GM12878 (cell line): ENCODE measurements around the gene INHBE. TPM values are rescaled to one million over a fixed set of nuclear protein-coding genes. Genes with fewer than 3 reads are reported as not detected.
A peak's percentile ranks its signal among the peaks of the same experiment; 100 is the strongest.

Experiments
- ATAC-seq: fragments of 200-7000 bp; cut with Tn5 transposase; 3 replicates; pipeline ENCODE4 v1.9.1; 2020; ENCODE audit warnings: mild to moderate bottlenecking, moderate library complexity
- BruUV-seq: library from RNA; stranded (reverse); fragments of 400-500 nt; replicated peaks from 2 replicates; lab custom pipeline; 2021; lab: Mats Ljungman, UMichigan
- CTCF ChIA-PET: fragments of 300-600 bp; sonication (Branson Sonifier 250); formaldehyde crosslinking; extraction: SDS; loops from one replicate; lab custom pipeline; 2021; ENCODE audit warnings: inconsistent platforms; lab: Yijun Ruan, JAX
- POLR2A ChIA-PET: fragments of 350-600 bp; formaldehyde crosslinking; extraction: SDS; loops from one replicate; lab custom pipeline; 2021; ENCODE audit warnings: inconsistent platforms; lab: Charles Lee
- RAD21 ChIA-PET: fragments of 300-600 bp; sonication (Branson Sonifier 250); formaldehyde crosslinking; loops from one replicate; lab custom pipeline; 2023; ENCODE audit warnings: antibody characterized with exemption; ENCODE audit not compliant: unreplicated experiment; lab: Charles Lee
- SMC1A ChIA-PET: fragments of 300-600 bp; sonication (Branson Sonifier 250); formaldehyde crosslinking; loops from one replicate; lab custom pipeline; 2023; ENCODE audit not compliant: unreplicated experiment, uncharacterized antibody; lab: Charles Lee
- DNase-seq: peaks from one replicate; pipeline ENCODE4 v3.0.0-alpha.2; 2011; ENCODE audit warnings: low read depth, low spot score
- FAIRE-seq: peaks from 3 replicates; lab custom pipeline; 2011; peaks lifted over from hg19 to GRCh38; lab: Jason Lieb, UNC
- H2AFZ ChIP-seq: 2 replicates; pipeline ENCODE4 v1.6.0; 2011; ENCODE audit warnings: low read depth, low read length, control low read depth; ENCODE audit not compliant: control insufficient read depth
- H3K27ac ChIP-seq: 2 replicates; pipeline ENCODE4 v1.5.1; 2011; ENCODE audit warnings: control low read depth; ENCODE audit not compliant: control insufficient read depth, insufficient read depth
- H3K27me3 ChIP-seq, 2 experiments: replicated peaks in 1 of 2; 2 replicates each; pipeline versions ENCODE4 v1.6.0 to v1.6.1; 2011; ENCODE audit warnings: low read length in 1 of 2; ENCODE audit not compliant: control insufficient read depth in 2 of 2, insufficient read depth in 2 of 2
- H3K36me3 ChIP-seq, 2 experiments: 2 replicates each; pipeline ENCODE4 v1.5.1; 2011; ENCODE audit warnings: low read length in 1 of 2; ENCODE audit not compliant: control insufficient read depth in 2 of 2, insufficient read depth in 2 of 2
- H3K4me1 ChIP-seq: 2 replicates; pipeline ENCODE4 v1.6.1; 2011; ENCODE audit warnings: mild to moderate bottlenecking, low read length, moderate library complexity, mixed read lengths; ENCODE audit not compliant: control insufficient read depth, insufficient read depth
- H3K4me2 ChIP-seq: 2 replicates; pipeline ENCODE4 v1.6.0; 2011; ENCODE audit warnings: control low read depth; ENCODE audit not compliant: control insufficient read depth, insufficient read depth
- H3K4me3 ChIP-seq: fragments of 200-600 bp; sonication (generic); 2 replicates; pipeline ENCODE4 v1.5.1; 2016
- H3K79me2 ChIP-seq: 2 replicates; pipeline ENCODE4 v1.6.0; 2011; ENCODE audit warnings: low read length; ENCODE audit not compliant: control insufficient read depth, insufficient read depth
- H3K9ac ChIP-seq: 2 replicates; pipeline ENCODE4 v1.8.0; 2011; ENCODE audit warnings: low read length, control low read depth, mixed read lengths; ENCODE audit not compliant: control insufficient read depth, insufficient read depth
- H3K9me3 ChIP-seq: replicated peaks from 3 replicates; pipeline ENCODE4 v1.5.1; 2011; ENCODE audit warnings: mild to moderate bottlenecking, low read length; ENCODE audit not compliant: control insufficient read depth, insufficient read depth
- H4K20me1 ChIP-seq: 2 replicates; pipeline ENCODE4 v1.6.0; 2011; ENCODE audit not compliant: control insufficient read depth, insufficient read depth
- CEBPB ChIP-seq, 2 experiments: fragments of 150-350 bp in 1 of 2; IDR thresholded peaks; 2 replicates each; pipeline ENCODE4 v1.6.1; 2012 to 2014; ENCODE audit warnings: low read depth in 2 of 2, low read length in 2 of 2, borderline replicate concordance in 1 of 2, inconsistent platforms in 1 of 2
- CHD1 ChIP-seq: IDR thresholded peaks from 2 replicates; pipeline ENCODE4 v1.6.1; 2012; ENCODE audit warnings: low read depth, low read length, improper control_type of control experiment
- MYB ChIP-seq: fragments of 150-350 bp; IDR thresholded peaks from 2 replicates; pipeline ENCODE4 v1.6.1; 2014; ENCODE audit warnings: mild to moderate bottlenecking, low read depth, low read length, borderline replicate concordance
- SMARCA5 ChIP-seq: fragments of 450-650 bp; IDR thresholded peaks from 2 replicates; pipeline ENCODE4 v1.6.1; 2017; ENCODE audit warnings: mild to moderate bottlenecking
- TAF1 ChIP-seq: IDR thresholded peaks from 2 replicates; pipeline ENCODE4 v1.6.1; 2011; ENCODE audit warnings: mild to moderate bottlenecking, low read depth, low read length, borderline replicate concordance
- YY1 ChIP-seq: IDR thresholded peaks from 2 replicates; pipeline ENCODE4 v1.6.1; 2011; ENCODE audit warnings: low read depth, mild to moderate bottlenecking, low read length
- WGBS: methylation state at CpG from one replicate; pipeline ENCODE4 v1.1.6; 2016; ENCODE audit warnings: low lambda C conversion rate; ENCODE audit not compliant: insufficient replicate concordance, insufficient coverage; ENCODE audit errors: missing lambda C conversion rate; 5-methylcytosine and 5-hydroxymethylcytosine counted together
- in situ Hi-C: fragments of 300-500 bp; cut with MboI; formaldehyde crosslinking; loops from 9 replicates; pipeline ENCODE4 v1.14.3; 2018; ENCODE audit warnings: mixed read lengths
- intact Hi-C: fragments of 100-400 bp; cut with micrococcal nuclease; formaldehyde crosslinking; loops from one replicate; pipeline ENCODE4 v1.14.2; 2022; ENCODE audit not compliant: unreplicated experiment
- polyA plus RNA-seq, 11 experiments: library from polyadenylated mRNA; depleted of rRNA in 4 of 11; unstranded in 6 of 11; stranded (reverse) in 5 of 11; fragments of >200 nt; fragmentation: Nextera tagmentation in 4 of 11; fragmentation: Illumina TruSeq in 1 of 11; extraction: Ambion mirVana in 4 of 11; extraction: Trizol in 1 of 11; gene quantifications; 1 replicate in 1 of 11; 2 replicates in 10 of 11; pipeline versions ENCODE4 v1.2.1 to v1.2.3, GENCODE V29; 2011 to 2016; ENCODE audit warnings: inconsistent platforms in 2 of 11, missing spikeins in 2 of 11, low read depth in 1 of 11
- total RNA-seq, 4 experiments: library from RNA; depleted of rRNA in 3 of 4; stranded (reverse); fragments of >200 nt in 3 of 4; fragmentation: Illumina TruSeq in 1 of 4; extraction: Trizol in 1 of 4; gene quantifications; 2 replicates each; pipeline versions ENCODE4 v1.2.1 to v1.2.3, GENCODE V29; 2013 to 2021
- TF ChIP-seq, protein P1 (sequence below): fragments of 450-650 bp; IDR thresholded peaks from 2 replicates; pipeline ENCODE4 v1.6.1; 2016; ENCODE audit warnings: mild to moderate bottlenecking
- TF ChIP-seq, protein P2 (sequence below): fragments of 450-650 bp; IDR thresholded peaks from 2 replicates; pipeline ENCODE4 v1.6.1; 2018; ENCODE audit warnings: borderline replicate concordance, mild to moderate bottlenecking; ENCODE audit not compliant: partially characterized antibody
- TF ChIP-seq, protein P3 (sequence below), 3 experiments: IDR thresholded peaks in 2 of 3; conservative IDR thresholded peaks in 1 of 3; 2 replicates each; pipeline ENCODE4 v1.5.1; 2011; ENCODE audit warnings: low read depth in 3 of 3, low read length in 3 of 3, mild to moderate bottlenecking in 3 of 3, control low read depth in 2 of 3, moderate library complexity in 2 of 3, inconsistent platforms in 1 of 3, mixed read lengths in 1 of 3; ENCODE audit not compliant: control insufficient read depth in 2 of 3, insufficient read depth in 1 of 3; ENCODE audit errors: extremely low read depth in 1 of 3
- TF ChIP-seq, protein P4 (sequence below): IDR thresholded peaks from 2 replicates; pipeline ENCODE4 v1.6.1; 2012; ENCODE audit warnings: improper control_type of control experiment, low read depth, low read length; ENCODE audit not compliant: insufficient replicate concordance

Gene INHBE
- total and polyA plus RNA-seq, 10 of the 15 experiments (the other 5 are each of a cell fraction or from before 2014, with no cell fraction given) = 0.09 to 2.5 (median 0.37) TPM

DNA sequence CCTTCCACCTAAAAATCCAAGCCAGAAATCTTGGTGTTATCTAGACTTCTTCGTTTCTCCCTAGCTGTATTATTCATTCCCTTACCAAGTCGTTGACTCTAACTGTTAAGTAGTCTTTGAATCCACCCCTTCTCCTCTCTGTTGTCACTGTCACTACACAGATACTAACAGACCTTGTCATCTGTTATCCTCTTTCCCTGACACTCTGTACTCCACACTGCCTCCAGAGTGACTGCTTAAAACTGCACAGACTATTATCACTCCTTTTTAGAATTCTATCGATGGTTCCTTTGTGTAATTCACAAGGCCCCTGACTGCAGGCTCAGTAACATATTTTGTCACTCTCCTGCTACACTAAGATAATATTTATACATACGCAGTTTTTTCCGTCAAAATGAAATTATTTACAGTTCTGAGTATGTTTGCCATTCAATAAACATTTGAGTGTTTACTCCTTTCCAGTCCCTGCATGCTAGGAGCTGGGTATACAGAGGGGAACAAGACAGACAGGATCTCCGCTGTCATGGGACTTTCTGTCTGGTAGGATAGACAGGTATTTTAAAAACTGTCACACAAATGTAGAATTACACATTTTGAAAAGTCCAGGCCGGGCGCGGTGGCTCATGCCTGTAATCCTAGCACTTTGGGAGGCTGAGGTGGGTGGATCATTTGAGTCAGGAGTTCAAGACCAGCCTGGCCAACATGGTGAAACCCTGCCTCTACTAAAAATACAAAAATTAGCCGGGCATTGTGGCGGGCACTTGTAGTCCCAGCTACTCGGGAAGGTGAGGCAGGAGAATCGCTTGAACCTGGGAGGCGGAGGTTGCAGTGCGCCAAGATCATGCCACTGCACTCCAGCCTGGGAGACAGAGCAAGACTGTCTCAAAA is 36.5 kb downstream of the INHBE start:
- no peak overlapping the region for H3K27ac ChIP-seq
- no peak overlapping the region for H3K4me3 ChIP-seq
- BruUV-seq = TSS peak; percentile 22
- FAIRE-seq = no peak
- ChIA-PET SMC1A (interaction anchor here (1.1 to 1.2 kb wide), 3 partner anchors 11 to 223 kb away, joined by 3 read pairs; no protein-coding TSS in a partner anchor), RAD21 (no interaction called here), POLR2A (interaction anchor here (0.6 to 0.8 kb wide), 3 partner anchors 27 to 766 kb away, joined by 4 to 6 read pairs (median 5); no protein-coding TSS in a partner anchor), CTCF (no interaction called here)
- 91% methylated on average over 15 of the region's 15 CpGs for WGBS
- peaks cover 17% of the 10 kb centered on the region for H3K79me2 ChIP-seq
- intact Hi-C loops = no loop called here
- no peaks in the 10 kb centered on the region for H3K27me3 ChIP-seq
- no peak overlapping the region for H3K4me2 ChIP-seq
- no peak overlapping the region for H2AFZ ChIP-seq
- in situ Hi-C loops = no loop called here
- H3K9ac ChIP-seq = no peak overlapping the region
- H3K9me3 ChIP-seq = no peaks in the 10 kb centered on the region
- H3K36me3 ChIP-seq = peaks cover 6 to 19% of the 10 kb centered on the region in 2 experiments
- peaks cover 6% of the 10 kb centered on the region for H3K4me1 ChIP-seq
- ATAC-seq = peak; percentile 44
- no peak for DNase-seq
- H4K20me1 ChIP-seq = no peaks in the 10 kb centered on the region
- TF ChIP-seq MYB (no peak), SMARCA5 (no peak), TAF1 (no peak), CEBPB (IDR thresholded peaks at IDR 0.05; ENCODE audit: borderline replicate concordance in 1 of 2, low read depth in 2 of 2, low read length in 2 of 2) (no peak), CHD1 (no peak), YY1 (no peak)
- TF ChIP-seq, protein P1, sequence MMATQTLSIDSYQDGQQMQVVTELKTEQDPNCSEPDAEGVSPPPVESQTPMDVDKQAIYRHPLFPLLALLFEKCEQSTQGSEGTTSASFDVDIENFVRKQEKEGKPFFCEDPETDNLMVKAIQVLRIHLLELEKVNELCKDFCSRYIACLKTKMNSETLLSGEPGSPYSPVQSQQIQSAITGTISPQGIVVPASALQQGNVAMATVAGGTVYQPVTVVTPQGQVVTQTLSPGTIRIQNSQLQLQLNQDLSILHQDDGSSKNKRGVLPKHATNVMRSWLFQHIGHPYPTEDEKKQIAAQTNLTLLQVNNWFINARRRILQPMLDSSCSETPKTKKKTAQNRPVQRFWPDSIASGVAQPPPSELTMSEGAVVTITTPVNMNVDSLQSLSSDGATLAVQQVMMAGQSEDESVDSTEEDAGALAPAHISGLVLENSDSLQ = peak; percentile 66
- TF ChIP-seq, protein P2, sequence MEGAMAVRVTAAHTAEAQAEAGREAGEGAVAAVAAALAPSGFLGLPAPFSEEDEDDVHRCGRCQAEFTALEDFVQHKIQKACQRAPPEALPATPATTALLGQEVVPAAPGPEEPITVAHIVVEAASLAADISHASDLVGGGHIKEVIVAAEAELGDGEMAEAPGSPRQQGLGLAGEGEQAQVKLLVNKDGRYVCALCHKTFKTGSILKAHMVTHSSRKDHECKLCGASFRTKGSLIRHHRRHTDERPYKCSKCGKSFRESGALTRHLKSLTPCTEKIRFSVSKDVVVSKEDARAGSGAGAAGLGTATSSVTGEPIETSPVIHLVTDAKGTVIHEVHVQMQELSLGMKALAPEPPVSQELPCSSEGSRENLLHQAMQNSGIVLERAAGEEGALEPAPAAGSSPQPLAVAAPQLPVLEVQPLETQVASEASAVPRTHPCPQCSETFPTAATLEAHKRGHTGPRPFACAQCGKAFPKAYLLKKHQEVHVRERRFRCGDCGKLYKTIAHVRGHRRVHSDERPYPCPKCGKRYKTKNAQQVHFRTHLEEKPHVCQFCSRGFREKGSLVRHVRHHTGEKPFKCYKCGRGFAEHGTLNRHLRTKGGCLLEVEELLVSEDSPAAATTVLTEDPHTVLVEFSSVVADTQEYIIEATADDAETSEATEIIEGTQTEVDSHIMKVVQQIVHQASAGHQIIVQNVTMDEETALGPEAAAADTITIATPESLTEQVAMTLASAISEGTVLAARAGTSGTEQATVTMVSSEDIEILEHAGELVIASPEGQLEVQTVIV = no peak
- TF ChIP-seq, protein P3, sequence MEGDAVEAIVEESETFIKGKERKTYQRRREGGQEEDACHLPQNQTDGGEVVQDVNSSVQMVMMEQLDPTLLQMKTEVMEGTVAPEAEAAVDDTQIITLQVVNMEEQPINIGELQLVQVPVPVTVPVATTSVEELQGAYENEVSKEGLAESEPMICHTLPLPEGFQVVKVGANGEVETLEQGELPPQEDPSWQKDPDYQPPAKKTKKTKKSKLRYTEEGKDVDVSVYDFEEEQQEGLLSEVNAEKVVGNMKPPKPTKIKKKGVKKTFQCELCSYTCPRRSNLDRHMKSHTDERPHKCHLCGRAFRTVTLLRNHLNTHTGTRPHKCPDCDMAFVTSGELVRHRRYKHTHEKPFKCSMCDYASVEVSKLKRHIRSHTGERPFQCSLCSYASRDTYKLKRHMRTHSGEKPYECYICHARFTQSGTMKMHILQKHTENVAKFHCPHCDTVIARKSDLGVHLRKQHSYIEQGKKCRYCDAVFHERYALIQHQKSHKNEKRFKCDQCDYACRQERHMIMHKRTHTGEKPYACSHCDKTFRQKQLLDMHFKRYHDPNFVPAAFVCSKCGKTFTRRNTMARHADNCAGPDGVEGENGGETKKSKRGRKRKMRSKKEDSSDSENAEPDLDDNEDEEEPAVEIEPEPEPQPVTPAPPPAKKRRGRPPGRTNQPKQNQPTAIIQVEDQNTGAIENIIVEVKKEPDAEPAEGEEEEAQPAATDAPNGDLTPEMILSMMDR (IDR thresholded peaks at IDR 0.05 in 2 of 3, conservative IDR thresholded peaks at IDR 0.05 in 1 of 3; ENCODE audit: control insufficient read depth in 2 of 3, extremely low read depth in 1 of 3, insufficient read depth in 1 of 3, low read depth in 3 of 3, low read length in 3 of 3) = peak in 2 of 3 experiments; percentile 23 to 34; a peak in 3 of 6 replicates
- TF ChIP-seq, protein P4, sequence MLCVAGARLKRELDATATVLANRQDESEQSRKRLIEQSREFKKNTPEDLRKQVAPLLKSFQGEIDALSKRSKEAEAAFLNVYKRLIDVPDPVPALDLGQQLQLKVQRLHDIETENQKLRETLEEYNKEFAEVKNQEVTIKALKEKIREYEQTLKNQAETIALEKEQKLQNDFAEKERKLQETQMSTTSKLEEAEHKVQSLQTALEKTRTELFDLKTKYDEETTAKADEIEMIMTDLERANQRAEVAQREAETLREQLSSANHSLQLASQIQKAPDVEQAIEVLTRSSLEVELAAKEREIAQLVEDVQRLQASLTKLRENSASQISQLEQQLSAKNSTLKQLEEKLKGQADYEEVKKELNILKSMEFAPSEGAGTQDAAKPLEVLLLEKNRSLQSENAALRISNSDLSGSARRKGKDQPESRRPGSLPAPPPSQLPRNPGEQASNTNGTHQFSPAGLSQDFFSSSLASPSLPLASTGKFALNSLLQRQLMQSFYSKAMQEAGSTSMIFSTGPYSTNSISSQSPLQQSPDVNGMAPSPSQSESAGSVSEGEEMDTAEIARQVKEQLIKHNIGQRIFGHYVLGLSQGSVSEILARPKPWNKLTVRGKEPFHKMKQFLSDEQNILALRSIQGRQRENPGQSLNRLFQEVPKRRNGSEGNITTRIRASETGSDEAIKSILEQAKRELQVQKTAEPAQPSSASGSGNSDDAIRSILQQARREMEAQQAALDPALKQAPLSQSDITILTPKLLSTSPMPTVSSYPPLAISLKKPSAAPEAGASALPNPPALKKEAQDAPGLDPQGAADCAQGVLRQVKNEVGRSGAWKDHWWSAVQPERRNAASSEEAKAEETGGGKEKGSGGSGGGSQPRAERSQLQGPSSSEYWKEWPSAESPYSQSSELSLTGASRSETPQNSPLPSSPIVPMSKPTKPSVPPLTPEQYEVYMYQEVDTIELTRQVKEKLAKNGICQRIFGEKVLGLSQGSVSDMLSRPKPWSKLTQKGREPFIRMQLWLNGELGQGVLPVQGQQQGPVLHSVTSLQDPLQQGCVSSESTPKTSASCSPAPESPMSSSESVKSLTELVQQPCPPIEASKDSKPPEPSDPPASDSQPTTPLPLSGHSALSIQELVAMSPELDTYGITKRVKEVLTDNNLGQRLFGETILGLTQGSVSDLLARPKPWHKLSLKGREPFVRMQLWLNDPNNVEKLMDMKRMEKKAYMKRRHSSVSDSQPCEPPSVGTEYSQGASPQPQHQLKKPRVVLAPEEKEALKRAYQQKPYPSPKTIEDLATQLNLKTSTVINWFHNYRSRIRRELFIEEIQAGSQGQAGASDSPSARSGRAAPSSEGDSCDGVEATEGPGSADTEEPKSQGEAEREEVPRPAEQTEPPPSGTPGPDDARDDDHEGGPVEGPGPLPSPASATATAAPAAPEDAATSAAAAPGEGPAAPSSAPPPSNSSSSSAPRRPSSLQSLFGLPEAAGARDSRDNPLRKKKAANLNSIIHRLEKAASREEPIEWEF = no peak
